ENCODE results near the gene RASA1. TPM values are rescaled to one million over a fixed set of nuclear protein-coding genes. Genes with fewer than 3 reads are reported as not detected.

The RASA1 gene
- total and polyA plus RNA-seq, 9 of the 15 experiments (the other 6 are each of a cell fraction or from before 2014, with no cell fraction given), result 3.2 to 17.3 (median 9.2) TPM

GRCh38 chr5:87404359-87404758 is 136.7 kb downstream of the RASA1 start (continued):
- TF ChIP-seq ZBTB5 (IDR thresholded peaks at IDR 0.05) (no peak), ERF (CRISPR knock-in tag; IDR thresholded peaks at IDR 0.05) (no peak), SMARCB1 (IDR thresholded peaks at IDR 0.05; ENCODE audit: insufficient read length, low read depth) (no peak), PCBP2 (IDR thresholded peaks at IDR 0.05; ENCODE audit: low read depth, low read length, poor library complexity, severe bottlenecking) (no peak), MYNN (IDR thresholded peaks at IDR 0.05) (no peak), MYNN (CRISPR knock-in tag; IDR thresholded peaks at IDR 0.05) (no peak), MAFK (IDR thresholded peaks at IDR 0.05; ENCODE audit: low read length) (no peak), TCF3 (CRISPR knock-in tag; IDR thresholded peaks at IDR 0.05) (peak; percentile 82), CEBPZ (IDR thresholded peaks at IDR 0.05; ENCODE audit: borderline replicate concordance, low read depth, low read length) (no peak), SRSF7 (optimal IDR thresholded peaks at IDR 0.05; ENCODE audit: low read depth, low read length) (no peak)

Measured in K562 (cell line).